Ectodermal cell (in vitro differentiated cells): ENCODE data around the gene ANKH.

Experiments
- H3K27ac ChIP-seq: 2 replicates; pipeline ENCODE4 v1.7.0; 2013; ENCODE audit warnings: mild to moderate bottlenecking, low read depth, low read length; ENCODE audit not compliant: insufficient read depth, poor library complexity, severe bottlenecking
- H3K27me3 ChIP-seq: 2 replicates; pipeline ENCODE4 v1.7.0; 2013; ENCODE audit warnings: mild to moderate bottlenecking, low read length; ENCODE audit not compliant: insufficient read depth, control insufficient read depth, poor library complexity, severe bottlenecking
- H3K36me3 ChIP-seq: one replicate; pipeline ENCODE4 v1.7.0; 2013; ENCODE audit warnings: low read length; ENCODE audit not compliant: control insufficient read depth, insufficient read depth
- H3K4me1 ChIP-seq: one replicate; pipeline ENCODE4 v1.7.0; 2013; ENCODE audit warnings: low read length; ENCODE audit not compliant: control insufficient read depth, insufficient read depth
- H3K4me3 ChIP-seq: 2 replicates; pipeline ENCODE4 v1.7.0; 2013; ENCODE audit warnings: low read depth, low read length, control low read depth; ENCODE audit not compliant: insufficient read depth
- H3K9me3 ChIP-seq: 2 replicates; pipeline ENCODE4 v1.7.0; 2013; ENCODE audit warnings: mild to moderate bottlenecking, low read length, moderate library complexity; ENCODE audit not compliant: control insufficient read depth
- WGBS, 2 experiments: methylation state at CpG; one replicate each; pipeline ENCODE4 v1.1.7; 2013; ENCODE audit warnings: missing lambda C conversion rate in 2 of 2; 5-methylcytosine and 5-hydroxymethylcytosine counted together

The ANKH gene

GRCh38 chr5:14730881-14731280 is 140.7 kb downstream of the ANKH start:
- WGBS, 2 experiments: 94 to 95% methylated on average over 15 of the region's 15 CpGs
- Histone ChIP-seq H3K9me3 (no peaks in the 10 kb centered on the region), H3K36me3 (no peaks in the 10 kb centered on the region), H3K27ac (no peak overlapping the region), H3K4me3 (no peak overlapping the region), H3K4me1 (peaks cover 40% of the 10 kb centered on the region), H3K27me3 (no peaks in the 10 kb centered on the region)

GRCh38 chr5:14730466-14730865 is 141.1 kb downstream of the ANKH start:
- Histone ChIP-seq H3K27ac (no peak overlapping the region), H3K4me3 (no peak overlapping the region), H3K9me3 (no peaks in the 10 kb centered on the region), H3K4me1 (peaks cover 40% of the 10 kb centered on the region), H3K36me3 (no peaks in the 10 kb centered on the region), H3K27me3 (no peaks in the 10 kb centered on the region)
- WGBS, 2 experiments: 92 to 94% methylated on average over 13 of the region's 13 CpGs

GRCh38 chr5:14729448-14730385 is 141.9 kb downstream of the ANKH start:
- H3K4me3 ChIP-seq: no peak overlapping the region
- 65% methylated on average over 18 of the region's 18 CpGs for WGBS, 2 experiments
- peak overlapping the region; percentile 50 for H3K27ac ChIP-seq
- H3K27me3 ChIP-seq: no peaks in the 10 kb centered on the region
- peaks cover 40% of the 10 kb centered on the region for H3K4me1 ChIP-seq
- H3K9me3 ChIP-seq: no peaks in the 10 kb centered on the region
- no peaks in the 10 kb centered on the region for H3K36me3 ChIP-seq

- H3K4me3 ChIP-seq: no peak overlapping the region
- H3K27ac ChIP-seq: peak overlapping the region; percentile 91
- H3K9me3 ChIP-seq: no peaks in the 10 kb centered on the region
- H3K4me1 ChIP-seq: peaks cover 40% of the 10 kb centered on the region
- WGBS, 2 experiments: 16% methylated on average over 15 of the region's 15 CpGs
- no peaks in the 10 kb centered on the region for H3K36me3 ChIP-seq
- no peaks in the 10 kb centered on the region for H3K27me3 ChIP-seq
These were observed 143.1 kb downstream of the ANKH start for GRCh38 chr5:14728459-14728938.

GRCh38 chr5:14727928-14728458 is 143.6 kb downstream of the ANKH start:
- no peaks in the 10 kb centered on the region for H3K36me3 ChIP-seq
- no peaks in the 10 kb centered on the region for H3K9me3 ChIP-seq
- no peaks in the 10 kb centered on the region for H3K27me3 ChIP-seq
- H3K4me1 ChIP-seq: peaks cover 38% of the 10 kb centered on the region
- no peak overlapping the region for H3K4me3 ChIP-seq
- WGBS, 2 experiments: 47 to 52% methylated on average over 7 of the region's 7 CpGs
- peak overlapping the region; percentile 91 for H3K27ac ChIP-seq

GRCh38 chr5:14727428-14727865 is 144.1 kb downstream of the ANKH start:
- Histone ChIP-seq H3K27me3 (no peaks in the 10 kb centered on the region), H3K9me3 (no peaks in the 10 kb centered on the region), H3K36me3 (no peaks in the 10 kb centered on the region), H3K27ac (no peak overlapping the region), H3K4me1 (peaks cover 35% of the 10 kb centered on the region), H3K4me3 (no peak overlapping the region)
- 9 to 10% methylated on average over 7 of the region's 7 CpGs for WGBS, 2 experiments

- Histone ChIP-seq H3K27me3 (no peaks in the 10 kb centered on the region), H3K9me3 (no peaks in the 10 kb centered on the region), H3K4me3 (no peak overlapping the region), H3K4me1 (peaks cover 35% of the 10 kb centered on the region), H3K27ac (no peak overlapping the region), H3K36me3 (no peaks in the 10 kb centered on the region)
- 88% methylated on average over 14 of the region's 14 CpGs for WGBS, 2 experiments
These were observed 145.3 kb downstream of the ANKH start for GRCh38 chr5:14726066-14726838.

- Histone ChIP-seq H3K27ac (no peak overlapping the region), H3K27me3 (no peaks in the 10 kb centered on the region), H3K4me1 (peaks cover 22% of the 10 kb centered on the region), H3K4me3 (no peak overlapping the region), H3K36me3 (no peaks in the 10 kb centered on the region), H3K9me3 (no peaks in the 10 kb centered on the region)
- WGBS, 2 experiments: 94 to 96% methylated on average over 10 of the region's 10 CpGs
These were observed 146.9 kb downstream of the ANKH start for GRCh38 chr5:14724633-14725032.

GRCh38 chr5:14723701-14724132 is 147.9 kb downstream of the ANKH start:
- Histone ChIP-seq H3K4me1 (peaks cover 17% of the 10 kb centered on the region), H3K9me3 (no peaks in the 10 kb centered on the region), H3K36me3 (no peaks in the 10 kb centered on the region), H3K27me3 (no peaks in the 10 kb centered on the region), H3K27ac (no peak overlapping the region), H3K4me3 (no peak overlapping the region)
- WGBS, 2 experiments: 93 to 95% methylated on average over 4 of the region's 4 CpGs

GRCh38 chr5:14722923-14723322 is 148.7 kb downstream of the ANKH start:
- 94 to 95% methylated on average over 7 to 8 of the region's 8 CpGs for WGBS, 2 experiments
- no peaks in the 10 kb centered on the region for H3K9me3 ChIP-seq
- no peak overlapping the region for H3K27ac ChIP-seq
- H3K4me3 ChIP-seq: no peak overlapping the region
- no peaks in the 10 kb centered on the region for H3K36me3 ChIP-seq
- peaks cover 9% of the 10 kb centered on the region for H3K4me1 ChIP-seq
- H3K27me3 ChIP-seq: no peaks in the 10 kb centered on the region
